AG09309 (cell line): ENCODE data around the gene CHRM4.
A peak's percentile ranks its signal among the peaks of the same experiment; 100 is the strongest.

Source experiments
- DNase-seq: peaks from one replicate; pipeline ENCODE4 v3.0.0-alpha.2; 2010; ENCODE audit warnings: low read depth
- H3K4me3 ChIP-seq: 2 replicates; pipeline ENCODE4 v1.5.1; 2011; ENCODE audit warnings: mild to moderate bottlenecking, low read depth, low read length, moderate library complexity; ENCODE audit not compliant: control insufficient read depth
- TF ChIP-seq, protein P1 (sequence below): IDR thresholded peaks from 2 replicates; pipeline ENCODE4 v1.5.1; 2011; ENCODE audit warnings: mild to moderate bottlenecking, low read depth, low read length, inconsistent platforms; ENCODE audit not compliant: insufficient read depth, control insufficient read depth; ENCODE audit errors: missing control alignments

CHRM4 gene

DNA sequence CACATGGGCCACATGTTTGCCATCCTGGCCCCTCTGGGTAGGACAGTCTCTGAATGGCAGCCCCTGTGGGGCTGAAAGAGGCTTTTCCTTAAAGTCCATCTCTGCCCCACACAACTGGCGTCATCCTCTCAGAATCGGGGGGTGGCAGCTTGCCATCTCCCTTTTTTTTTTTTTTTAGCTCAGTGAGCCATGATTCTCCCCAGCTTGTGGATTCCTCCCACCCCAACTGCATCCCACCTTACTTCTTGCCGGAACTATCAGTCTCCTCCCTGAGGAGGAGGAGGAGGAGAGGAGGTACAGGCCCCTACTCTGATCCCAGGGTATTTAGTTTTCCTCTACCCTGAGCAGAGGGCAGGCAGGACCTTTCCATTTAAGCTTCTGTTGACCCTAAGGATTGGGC is 40.9 kb downstream of the CHRM4 start:
- TF ChIP-seq, protein P1, sequence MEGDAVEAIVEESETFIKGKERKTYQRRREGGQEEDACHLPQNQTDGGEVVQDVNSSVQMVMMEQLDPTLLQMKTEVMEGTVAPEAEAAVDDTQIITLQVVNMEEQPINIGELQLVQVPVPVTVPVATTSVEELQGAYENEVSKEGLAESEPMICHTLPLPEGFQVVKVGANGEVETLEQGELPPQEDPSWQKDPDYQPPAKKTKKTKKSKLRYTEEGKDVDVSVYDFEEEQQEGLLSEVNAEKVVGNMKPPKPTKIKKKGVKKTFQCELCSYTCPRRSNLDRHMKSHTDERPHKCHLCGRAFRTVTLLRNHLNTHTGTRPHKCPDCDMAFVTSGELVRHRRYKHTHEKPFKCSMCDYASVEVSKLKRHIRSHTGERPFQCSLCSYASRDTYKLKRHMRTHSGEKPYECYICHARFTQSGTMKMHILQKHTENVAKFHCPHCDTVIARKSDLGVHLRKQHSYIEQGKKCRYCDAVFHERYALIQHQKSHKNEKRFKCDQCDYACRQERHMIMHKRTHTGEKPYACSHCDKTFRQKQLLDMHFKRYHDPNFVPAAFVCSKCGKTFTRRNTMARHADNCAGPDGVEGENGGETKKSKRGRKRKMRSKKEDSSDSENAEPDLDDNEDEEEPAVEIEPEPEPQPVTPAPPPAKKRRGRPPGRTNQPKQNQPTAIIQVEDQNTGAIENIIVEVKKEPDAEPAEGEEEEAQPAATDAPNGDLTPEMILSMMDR: no peak
- no peak overlapping the region for H3K4me3 ChIP-seq
- DNase-seq: no peak

DNA sequence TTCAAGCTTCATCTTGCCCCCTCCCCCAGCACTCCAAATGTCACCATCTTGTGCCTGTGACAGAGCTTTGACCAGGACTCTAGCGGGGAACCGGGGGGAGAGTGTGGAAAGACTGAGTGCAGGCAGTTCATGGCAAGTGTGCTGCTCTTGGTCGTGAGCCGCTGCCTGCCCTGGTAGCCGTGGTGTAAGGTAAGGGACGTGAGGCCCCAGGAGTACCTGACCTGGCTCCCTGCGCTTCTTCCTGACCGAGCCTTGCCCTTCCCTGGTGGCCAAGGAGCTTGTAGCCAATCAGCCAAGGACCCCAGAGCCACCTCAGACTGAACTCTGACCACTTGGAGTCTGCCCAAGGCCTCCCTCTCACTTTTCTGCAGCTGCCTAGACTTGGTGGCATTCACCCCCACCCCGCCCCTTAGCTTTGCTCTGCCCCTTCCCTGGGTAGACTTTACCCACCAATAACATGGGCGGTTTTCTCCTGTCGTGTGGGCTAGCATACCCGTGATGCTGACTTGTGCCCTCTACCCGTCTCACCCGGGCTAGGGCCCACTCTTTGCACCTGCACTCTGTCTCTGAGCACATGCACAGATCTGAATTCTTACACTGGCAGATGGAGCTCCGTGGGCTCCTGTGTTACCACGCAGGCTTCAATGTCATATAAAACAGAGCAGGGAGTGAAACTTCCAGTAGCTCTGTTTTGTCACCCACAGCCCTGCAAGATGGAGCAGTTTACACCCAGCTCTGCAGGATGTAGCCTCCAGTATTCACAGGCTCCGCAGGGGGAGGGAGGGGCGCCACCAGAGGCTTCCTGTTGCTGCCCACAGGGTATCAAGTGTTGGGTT is 42.8 kb downstream of the CHRM4 start:
- DNase-seq: no peak
- TF ChIP-seq, protein P1: no peak
- H3K4me3 ChIP-seq: peak overlapping the region; percentile 88

DNA sequence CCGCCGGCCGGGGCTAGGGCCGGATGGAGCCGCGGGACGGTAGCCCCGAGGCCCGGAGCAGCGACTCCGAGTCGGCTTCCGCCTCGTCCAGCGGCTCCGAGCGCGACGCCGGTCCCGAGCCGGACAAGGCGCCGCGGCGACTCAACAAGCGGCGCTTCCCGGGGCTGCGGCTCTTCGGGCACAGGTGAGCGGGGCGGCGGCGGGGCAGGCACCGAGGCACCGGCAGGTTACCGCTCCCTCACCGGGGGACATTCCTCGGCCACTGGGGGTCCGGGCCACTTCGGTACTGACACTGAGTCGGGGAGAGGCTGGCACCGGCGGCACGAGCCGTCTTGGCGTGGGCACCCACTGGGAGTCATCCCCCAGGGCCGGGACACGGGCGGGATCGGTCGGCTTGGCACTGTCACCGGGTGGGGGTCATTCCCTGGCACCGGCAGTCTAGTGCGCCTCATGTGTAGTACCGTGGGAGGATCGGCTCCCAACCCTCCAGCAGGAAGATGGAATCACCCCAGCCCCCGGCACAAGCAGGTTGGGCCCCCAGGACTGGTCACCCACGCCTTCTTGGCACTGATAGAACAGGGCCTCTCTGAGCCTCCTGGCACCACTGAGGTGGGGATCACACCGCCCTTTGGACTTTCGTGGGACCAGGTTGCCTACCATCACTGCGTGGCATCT is 43.8 kb downstream of the CHRM4 start:
- no peak for DNase-seq
- TF ChIP-seq, protein P1: no peak
- peak overlapping the region; percentile 88 for H3K4me3 ChIP-seq

DNA sequence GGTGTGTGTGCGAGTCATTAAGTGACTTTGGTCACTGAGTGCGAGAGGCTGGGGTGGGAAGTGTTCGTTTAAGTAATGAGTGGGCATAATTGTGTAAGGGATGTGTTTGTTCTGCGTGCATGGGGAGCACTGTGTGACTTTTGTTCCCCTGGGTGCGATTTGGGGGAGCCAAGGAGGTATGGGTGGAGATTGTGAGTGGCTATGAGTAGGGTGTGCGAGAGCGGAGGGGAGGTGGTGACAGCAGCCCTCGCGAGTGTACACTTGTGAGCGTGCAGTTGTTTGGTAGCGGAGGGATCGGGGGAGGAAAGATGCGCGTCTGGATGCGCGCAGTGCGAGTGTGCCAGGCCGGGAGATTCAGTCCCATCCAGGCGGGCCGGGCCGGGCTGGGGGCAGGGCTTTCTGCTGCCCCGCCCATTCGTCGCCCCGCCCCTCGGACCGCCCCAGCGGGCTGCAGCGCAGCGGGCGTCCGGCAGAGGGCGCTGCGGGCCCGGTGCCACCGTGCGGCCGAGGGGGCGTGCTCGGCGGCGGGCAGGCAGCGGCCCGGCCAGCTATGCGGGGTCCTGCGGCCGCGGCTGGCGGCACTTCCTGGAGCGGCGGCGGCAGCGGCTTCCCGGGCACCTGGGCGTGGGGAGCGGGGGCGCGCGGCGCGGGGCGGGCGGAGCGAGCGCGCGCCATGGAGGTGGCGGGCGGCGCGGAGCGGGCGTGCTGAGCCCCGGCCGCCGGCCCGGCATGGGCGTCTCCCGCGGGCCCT is 44.5 kb downstream of the CHRM4 start, which contains the start of gene DGKZ:
Gene DGKZ, plus strand, starts transcription at position 578 of the 751 bp plus-strand sequence. CDS start 197 bp downstream, outside the sequence.
- peak within 1 kb of the TSS; percentile 88 for H3K4me3 ChIP-seq
- DNase-seq: no peak
- TF ChIP-seq, protein P1: peak; percentile 40

DNA sequence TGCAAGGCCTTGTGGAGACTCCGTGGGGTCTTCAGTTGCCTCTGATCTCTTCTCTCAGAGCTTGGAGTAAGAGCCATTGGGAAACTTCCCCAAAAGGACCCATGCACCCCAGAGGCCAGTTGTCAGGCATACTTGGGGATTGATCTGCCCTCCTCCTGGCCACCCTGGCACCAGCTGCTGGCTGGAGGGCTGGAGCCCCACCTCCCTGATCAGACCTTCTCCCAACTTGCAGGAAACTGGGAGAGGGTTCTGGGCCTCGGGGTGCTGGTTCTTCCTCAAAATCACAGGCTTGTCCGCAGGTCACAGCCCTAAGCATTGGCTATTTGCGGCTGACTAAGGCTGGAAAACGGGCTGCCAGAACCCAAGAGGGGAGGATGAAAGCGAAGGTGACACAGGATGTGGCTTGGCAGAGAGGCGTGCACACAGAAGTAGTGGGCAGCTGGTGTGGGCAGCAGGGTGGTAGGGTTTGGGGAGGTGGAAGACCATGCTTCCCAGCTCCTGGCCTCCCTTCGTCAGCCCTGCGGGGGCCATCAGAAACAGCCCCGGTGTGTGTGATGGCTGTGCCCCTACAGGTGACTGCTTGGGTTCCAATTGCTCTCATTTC is 45.6 kb downstream of the CHRM4 start:
- TF ChIP-seq, protein P1: no peak
- H3K4me3 ChIP-seq: no peak overlapping the region
- DNase-seq: no peak

DNA sequence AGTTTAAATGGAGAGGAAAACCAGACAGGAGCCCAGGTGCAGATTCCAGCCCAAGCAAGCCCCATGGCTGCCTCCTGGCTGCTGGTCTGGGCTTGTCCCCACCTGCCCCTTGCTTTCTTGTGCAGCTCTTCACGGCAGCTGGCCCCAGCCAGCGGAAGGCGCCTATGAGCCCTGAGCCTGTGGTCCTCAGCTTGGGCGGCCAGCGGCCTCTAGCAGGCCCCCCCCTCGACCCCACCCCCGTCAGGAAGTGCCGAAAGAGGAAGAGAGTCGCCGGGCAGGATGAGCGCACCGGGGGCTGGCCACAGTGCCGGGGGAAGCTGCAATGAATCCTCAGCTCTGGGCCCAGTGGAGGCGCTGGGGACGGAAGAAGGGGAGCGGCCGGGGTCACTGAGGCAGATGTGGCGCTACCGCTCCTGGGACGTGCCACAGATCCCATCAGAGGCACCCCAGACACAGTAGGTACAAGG is 46.4 kb downstream of the CHRM4 start:
- TF ChIP-seq, protein P1: no peak
- DNase-seq: no peak
- H3K4me3 ChIP-seq: no peak overlapping the region
